GM12864 (cell line): ENCODE results near the gene CTDP1.

Source experiments
- DNase-seq: peaks from one replicate; pipeline ENCODE4 v3.0.0-alpha.2; 2011; ENCODE audit warnings: low read depth
- H3K4me3 ChIP-seq: 2 replicates; pipeline ENCODE4 v1.5.1; 2011; ENCODE audit warnings: mild to moderate bottlenecking, low read depth, low read length, control low read depth
- CTCF ChIP-seq: IDR thresholded peaks from 2 replicates; pipeline ENCODE4 v1.5.1; 2011; ENCODE audit warnings: low read depth, mild to moderate bottlenecking, moderate library complexity, low read length, control low read depth, inconsistent platforms; ENCODE audit errors: missing control alignments

Gene CTDP1

GRCh38 chr18:79766308-79766707 is 86.7 kb downstream of the CTDP1 start:
- no peak for DNase-seq
- no peak for TF ChIP-seq CTCF
- no peak overlapping the region for H3K4me3 ChIP-seq

DNA sequence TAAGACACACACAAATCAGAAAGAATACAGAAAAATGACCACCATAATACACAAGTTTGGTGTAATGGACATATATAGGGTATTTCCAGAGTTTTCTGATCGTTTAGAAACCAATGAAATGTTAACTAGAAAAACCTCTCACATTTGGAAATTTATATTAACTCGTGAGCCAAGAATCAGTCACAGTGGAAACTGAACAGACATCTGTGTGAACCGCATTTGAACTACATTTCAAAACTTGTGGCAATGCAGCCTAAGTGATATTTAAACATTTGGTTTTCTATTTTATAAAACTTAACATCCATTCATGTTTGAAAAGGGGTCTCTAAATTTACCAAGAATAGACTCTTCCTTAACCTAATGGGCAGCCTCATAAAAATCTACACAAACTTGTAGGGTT is 89.1 kb downstream of the CTDP1 start:
- DNase-seq = no peak
- no peak overlapping the region for H3K4me3 ChIP-seq
- no peak for TF ChIP-seq CTCF

DNA sequence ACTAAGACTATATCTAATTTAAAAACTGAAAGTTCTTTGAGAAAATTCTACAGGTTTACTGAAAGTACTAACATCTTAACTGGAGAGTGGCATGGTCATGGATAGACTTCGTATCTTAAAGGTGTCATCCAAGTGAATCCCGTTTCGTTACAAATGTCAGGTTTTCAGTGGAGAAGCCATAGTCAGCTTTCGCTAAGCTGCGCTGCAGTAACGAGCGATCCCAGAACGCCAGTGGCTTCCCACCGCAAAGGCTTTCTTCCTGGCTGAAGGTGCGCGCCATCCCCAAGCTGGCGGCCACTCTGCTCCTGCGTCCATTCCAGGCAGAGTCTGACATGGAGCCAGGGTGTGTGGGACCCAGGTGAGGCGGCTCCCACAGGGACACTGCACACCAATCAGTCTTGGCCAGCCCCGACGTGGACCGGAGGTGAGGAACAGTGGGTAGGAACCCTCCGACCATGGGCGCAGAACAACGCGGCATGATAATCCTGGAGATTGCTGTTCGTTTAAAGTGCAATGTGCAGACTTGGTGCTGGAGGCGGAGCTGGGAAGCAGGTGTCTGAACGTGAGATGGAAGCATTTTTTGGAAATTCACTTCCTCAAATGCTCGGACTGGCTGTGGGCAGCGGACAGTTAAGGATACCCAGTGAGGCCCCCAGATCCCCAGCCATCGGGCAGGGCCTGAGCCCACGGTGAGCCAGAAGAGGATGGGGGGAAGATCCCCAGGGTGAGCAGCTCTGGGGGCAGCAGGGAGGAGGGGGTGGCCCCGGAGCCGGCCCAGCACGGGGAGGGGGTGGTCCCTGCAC is 90.3 kb downstream of the CTDP1 start:
- H3K4me3 ChIP-seq = no peak overlapping the region
- TF ChIP-seq CTCF = no peak
- DNase-seq = no peak

DNA sequence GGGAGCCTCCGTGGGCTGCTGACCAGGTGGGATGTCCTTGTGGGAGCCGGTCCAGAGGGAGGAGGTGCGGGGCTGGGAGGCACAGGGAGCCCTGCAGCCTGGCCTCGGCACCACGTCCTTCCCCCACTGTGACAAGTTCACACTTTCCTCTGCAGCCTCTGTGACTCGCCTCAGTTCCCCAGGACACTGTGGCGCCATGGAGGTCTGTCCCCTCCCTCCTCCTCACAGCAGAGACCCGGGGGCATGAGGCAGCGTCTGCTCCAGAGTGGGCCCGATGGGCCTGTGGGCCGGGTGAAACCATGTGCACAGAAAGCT is 90.9 kb downstream of the CTDP1 start:
- no peak for TF ChIP-seq CTCF
- H3K4me3 ChIP-seq = no peak overlapping the region
- no peak for DNase-seq

DNA sequence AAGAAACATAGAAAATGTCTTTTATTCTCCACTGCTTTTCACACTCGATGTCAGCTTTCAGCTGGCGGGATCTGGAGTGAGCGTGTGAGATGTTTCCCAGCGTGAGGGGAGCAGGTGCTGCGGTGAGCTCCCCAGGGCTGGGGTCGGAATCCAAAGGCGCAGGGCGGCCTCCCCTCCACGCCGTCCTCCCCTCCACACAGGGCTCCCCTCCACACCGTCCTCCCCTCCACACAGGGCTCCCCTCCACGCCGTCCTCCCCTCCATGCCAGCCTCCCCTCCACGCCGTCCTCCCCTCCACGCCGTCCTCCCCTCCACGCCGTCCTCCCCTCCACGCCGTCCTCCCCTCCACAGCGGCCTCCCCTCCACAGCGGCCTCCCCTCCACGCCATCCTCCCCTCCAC is 91.2 kb downstream of the CTDP1 start:
- H3K4me3 ChIP-seq = no peak overlapping the region
- no peak for TF ChIP-seq CTCF
- no peak for DNase-seq

GRCh38 chr18:79771446-79772107 is 92.0 kb downstream of the CTDP1 start:
- no peak overlapping the region for H3K4me3 ChIP-seq
- DNase-seq = no peak
- TF ChIP-seq CTCF = no peak
